HepG2 (cell line): Measurements from ENCODE around the gene SYDE2. TPM values are rescaled to one million over a fixed set of nuclear protein-coding genes. Genes with fewer than 3 reads are reported as not detected.

Experiments used
- ARID5B ChIP-seq: IDR thresholded peaks from 2 replicates; pipeline ENCODE4 v1.4.0; 2020; ENCODE audit warnings: mild to moderate bottlenecking, missing genetic modification reagents
- ATF7-NPFF ChIP-seq: sonication (generic); formaldehyde crosslinking; IDR thresholded peaks from 2 replicates; pipeline ENCODE4 v1.8.1; 2023; ENCODE audit warnings: mild to moderate bottlenecking, low read depth, missing genetic modification reagents, moderate library complexity
- BHLHE40 ChIP-seq: IDR thresholded peaks from 2 replicates; pipeline ENCODE4 v1.6.1; 2011; ENCODE audit warnings: low read length, improper control_type of control experiment
- HDAC6 ChIP-seq: fragments of 200-600 bp; sonication (generic); IDR thresholded peaks from 2 replicates; pipeline ENCODE4 v1.7.0; 2017; ENCODE audit warnings: mild to moderate bottlenecking, antibody characterized with exemption, low read length, low read depth
- MTA3 ChIP-seq: sonication (generic); formaldehyde crosslinking; IDR thresholded peaks from 2 replicates; pipeline ENCODE4 v1.4.0; 2020; ENCODE audit warnings: missing genetic modification reagents
- PHF8 ChIP-seq: sonication (generic); formaldehyde crosslinking; IDR thresholded peaks from 2 replicates; pipeline ENCODE4 v1.5.0; 2020; ENCODE audit warnings: missing genetic modification reagents
- REPIN1 ChIP-seq: sonication (generic); formaldehyde crosslinking; IDR thresholded peaks from 2 replicates; pipeline ENCODE4 v1.8.0; 2022; ENCODE audit warnings: missing genetic modification reagents, low read depth, mild to moderate bottlenecking, borderline replicate concordance
- SAP130 ChIP-seq: IDR thresholded peaks from 2 replicates; pipeline ENCODE4 v1.6.1; 2016; ENCODE audit warnings: low read depth
- TARDBP ChIP-seq: sonication (generic); formaldehyde crosslinking; IDR thresholded peaks from 2 replicates; pipeline ENCODE4 v1.8.0; 2022; ENCODE audit warnings: mild to moderate bottlenecking, missing genetic modification reagents
- TEAD3 ChIP-seq: optimal IDR thresholded peaks from 2 replicates; pipeline ENCODE3; 2016; ENCODE audit warnings: borderline replicate concordance
- ZBTB14 ChIP-seq: sonication (generic); formaldehyde crosslinking; IDR thresholded peaks from 2 replicates; pipeline ENCODE4 v1.4.0; 2020; ENCODE audit warnings: missing genetic modification reagents
- ZBTB46 ChIP-seq: sonication (generic); formaldehyde crosslinking; IDR thresholded peaks from 2 replicates; pipeline ENCODE4 v1.4.0; 2020; ENCODE audit warnings: mild to moderate bottlenecking, missing genetic modification reagents, borderline replicate concordance
- ZMYM2 ChIP-seq: sonication (generic); formaldehyde crosslinking; IDR thresholded peaks from 2 replicates; pipeline ENCODE4 v1.8.0; 2022; ENCODE audit warnings: mild to moderate bottlenecking, missing genetic modification reagents
- ZNF280B ChIP-seq: sonication (generic); formaldehyde crosslinking; IDR thresholded peaks from 2 replicates; pipeline ENCODE4 v1.5.0; 2020; ENCODE audit warnings: missing genetic modification reagents, mild to moderate bottlenecking, borderline replicate concordance
- ZNF296 ChIP-seq: sonication (generic); formaldehyde crosslinking; conservative IDR thresholded peaks from 2 replicates; pipeline ENCODE4 v1.5.0; 2020; ENCODE audit warnings: mild to moderate bottlenecking, missing genetic modification reagents
- ZNF354B ChIP-seq: sonication (generic); formaldehyde crosslinking; IDR thresholded peaks from 2 replicates; pipeline ENCODE4 v1.8.0; 2022; ENCODE audit warnings: mild to moderate bottlenecking, missing genetic modification reagents
- ZNF501 ChIP-seq: sonication (generic); formaldehyde crosslinking; IDR thresholded peaks from 2 replicates; pipeline ENCODE4 v1.5.1; 2020; ENCODE audit warnings: mild to moderate bottlenecking, moderate library complexity, missing genetic modification reagents
- ZNF563 ChIP-seq: sonication (generic); formaldehyde crosslinking; IDR thresholded peaks from 2 replicates; pipeline ENCODE4 v1.8.0; 2022; ENCODE audit warnings: mild to moderate bottlenecking, moderate library complexity, missing genetic modification reagents
- ZNF691 ChIP-seq: sonication (generic); formaldehyde crosslinking; IDR thresholded peaks from 2 replicates; pipeline ENCODE4 v1.4.0; 2020; ENCODE audit warnings: missing genetic modification reagents, low read depth, mild to moderate bottlenecking, borderline replicate concordance
- polyA plus RNA-seq, 8 experiments: library from polyadenylated mRNA; depleted of rRNA in 3 of 8; stranded (reverse) in 7 of 8; unstranded in 1 of 8; fragments of >200 nt; fragmentation: Illumina TruSeq in 4 of 8; extraction: Trizol in 4 of 8; gene quantifications; 2 replicates each; pipeline versions ENCODE4 v1.2.1 to v1.2.3, GENCODE V29; 2011 to 2016; ENCODE audit warnings: low read depth in 4 of 8, missing spikeins in 1 of 8, mixed read lengths in 1 of 8; ENCODE audit not compliant: insufficient read depth in 1 of 8
- total RNA-seq, 5 experiments: library from RNA; depleted of rRNA; stranded (reverse); fragments of >200 nt; fragmentation: Illumina TruSeq; extraction: Trizol; gene quantifications; 2 replicates each; pipeline ENCODE4 v1.2.3, GENCODE V29; 2016; ENCODE audit warnings: low read depth in 1 of 5

The SYDE2 gene
- total and polyA plus RNA-seq, 2 of the 13 experiments (the other 11 are each of a cell fraction or from before 2014, with no cell fraction given): 1.8 to 5.3 TPM

GRCh38 chr1:85201340-85202091 is 700 bp upstream of the SYDE2 start (continued):
- 0 out of 2 replicates have a peak, but pooled peaks have one; percentile 8 for TF ChIP-seq ARID5B
- 0 out of 2 replicates have a peak, but pooled peaks have one; percentile 2 for TF ChIP-seq ZBTB14
- TF ChIP-seq SAP130 (CRISPR knock-in tag): peak; percentile 1
- peak; percentile 92 for TF ChIP-seq TEAD3 (CRISPR knock-in tag)
- TF ChIP-seq REPIN1 (CRISPR knock-in tag): peak; percentile 11; the same call in 1 of the 2 replicates
- TF ChIP-seq TARDBP: peak; percentile 55; the same call in 1 of the 2 replicates
- TF ChIP-seq BHLHE40: peak; percentile 13; the same call in 1 of the 2 replicates
- TF ChIP-seq ATF7-NPFF (CRISPR knock-in tag): peak; percentile 54
- no peak for TF ChIP-seq ZBTB46
- no peak for TF ChIP-seq MTA3
- peak; percentile 60; the same call in 1 of the 2 replicates for TF ChIP-seq ZNF563 (CRISPR knock-in tag)
- TF ChIP-seq ZNF354B (CRISPR knock-in tag): 0 out of 2 replicates have a peak, but pooled peaks have one; percentile 47
- no peak for TF ChIP-seq ZNF296 (CRISPR knock-in tag)
- peak; percentile 71 for TF ChIP-seq PHF8 (CRISPR knock-in tag)
- 0 out of 2 replicates have a peak, but pooled peaks have one; percentile 43 for TF ChIP-seq ZMYM2 (CRISPR knock-in tag)
- TF ChIP-seq ZNF691 (CRISPR knock-in tag): 0 out of 2 replicates have a peak, but pooled peaks have one; percentile 14
- TF ChIP-seq HDAC6: no peak
- TF ChIP-seq ZNF280B: 0 out of 2 replicates have a peak, but pooled peaks have one; percentile 24
- 0 out of 2 replicates have a peak, but pooled peaks have one; percentile 23 for TF ChIP-seq ZNF501 (CRISPR knock-in tag)
